Islet of Langerhans (tissue), 1 donor: ENCODE results near the gene IQGAP1.

Experiments
- FAIRE-seq: peaks from one replicate; lab custom pipeline; 2011; peaks lifted over from hg19 to GRCh38; lab: Jason Lieb, UNC

The IQGAP1 gene

DNA sequence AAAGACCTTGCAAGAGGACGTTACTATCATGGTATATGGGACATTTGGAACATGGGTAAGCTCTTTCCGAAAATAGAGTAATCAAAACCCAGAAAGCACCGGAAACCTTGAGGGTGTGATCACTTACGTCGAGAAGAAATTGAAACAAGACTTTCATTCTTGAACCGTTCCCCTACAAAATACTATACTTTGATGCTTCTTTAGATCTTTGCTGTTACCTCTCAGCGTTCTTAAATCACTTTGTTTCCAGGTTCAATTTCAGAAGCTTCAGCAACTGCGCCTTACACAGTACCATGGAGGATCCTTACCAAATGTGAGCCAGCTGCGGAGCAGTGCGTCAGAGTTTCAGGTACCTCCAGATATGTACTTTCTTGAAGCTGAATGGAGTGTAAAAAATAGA is 151.7 kb downstream of the IQGAP1 start:
- FAIRE-seq: no peak

GRCh38 chr15:90540768-90541167 is 152.7 kb downstream of the IQGAP1 start:
- no peak for FAIRE-seq

- FAIRE-seq: no peak
Measured at GRCh38 chr15:90545095-90545494, 157.1 kb downstream of the IQGAP1 start.

DNA sequence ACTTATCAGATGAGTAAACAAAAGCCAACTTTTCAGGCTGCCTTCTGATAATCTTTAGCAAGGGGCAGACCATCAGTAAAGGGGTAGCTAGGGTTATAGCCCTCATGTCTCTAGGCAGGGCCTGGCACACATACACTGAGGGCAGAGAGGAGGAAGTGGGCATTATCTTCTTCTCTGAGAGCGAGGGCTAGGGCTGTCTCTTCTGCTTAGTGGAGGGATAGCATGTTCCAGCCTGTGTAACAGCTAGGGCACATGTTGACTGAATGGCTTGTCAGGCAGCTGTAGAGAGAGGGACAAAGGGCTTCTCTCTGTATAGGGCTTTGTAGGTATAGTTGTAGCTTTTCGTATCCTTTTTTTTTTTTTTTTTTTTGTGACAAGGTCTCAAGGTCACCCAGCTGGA is 159.5 kb downstream of the IQGAP1 start:
- no peak for FAIRE-seq

GRCh38 chr15:90550919-90551318 is 162.9 kb downstream of the IQGAP1 start:
- FAIRE-seq: no peak
